ENCODE measurements around the gene TICRR.

GRCh38 chr15:89657686-89658200 lies 82.5 kb downstream of the TICRR start:
- TF ChIP-seq CTCF (IDR thresholded peaks at IDR 0.05) = no peak
- TF ChIP-seq ZFX (IDR thresholded peaks at IDR 0.05; ENCODE audit: borderline replicate concordance) = no peak

Measured in 22Rv1 (cell line).